Sigmoid colon (tissue), 4 donors: Measurements from ENCODE around the gene NAALADL2.

Experiments used
- EP300 ChIP-seq, 4 donors: sonication (generic); formaldehyde crosslinking; IDR thresholded peaks; one replicate each; pipeline ENCODE4 v1.6.1; 2017; ENCODE audit warnings: antibody characterized with exemption in 4 of 4
- POLR2A ChIP-seq, 2 donors: fragments of 450-650 bp; IDR thresholded peaks; one replicate each; pipeline ENCODE4 v1.6.1; 2016; ENCODE audit warnings: antibody characterized with exemption in 2 of 2, mild to moderate bottlenecking in 2 of 2, moderate library complexity in 2 of 2
- POLR2AphosphoS5 ChIP-seq, 4 donors: sonication (generic); formaldehyde crosslinking; IDR thresholded peaks; one replicate each; pipeline ENCODE4 v1.6.1; 2017; ENCODE audit warnings: antibody characterized with exemption in 4 of 4
- TF ChIP-seq, protein P1 (sequence below), 4 experiments: fragments of 450-650 bp in 3 of 4; fragments of 200-600 bp in 1 of 4; IDR thresholded peaks; one replicate each; pipeline ENCODE4 v1.5.1; 2016 to 2019; ENCODE audit warnings: antibody characterized with exemption in 4 of 4, mild to moderate bottlenecking in 3 of 4, moderate library complexity in 2 of 4

DNA sequence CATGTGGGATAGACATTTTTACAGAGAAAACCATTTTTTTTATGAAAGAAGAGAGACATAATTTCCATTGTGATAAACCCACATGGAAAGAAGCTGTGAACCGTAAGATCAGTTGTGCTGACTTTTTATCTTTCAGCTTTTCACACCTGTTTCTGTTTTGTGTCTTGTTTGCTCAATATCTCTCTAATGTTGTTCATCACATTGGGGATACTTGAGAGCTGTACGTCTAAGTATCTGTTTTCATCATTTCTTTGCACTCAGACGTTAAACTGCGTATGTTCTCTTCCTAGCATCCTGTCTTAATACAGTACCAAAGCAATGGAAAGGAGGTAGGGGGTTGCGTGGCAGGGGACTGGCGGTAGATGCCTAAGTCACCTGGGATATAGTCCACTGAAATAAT lies 449.0 kb downstream of the NAALADL2 start:
- TF ChIP-seq POLR2A (IDR thresholded peaks at IDR 0.05) (no peak), POLR2AphosphoS5 (IDR thresholded peaks at IDR 0.05) (no peak), EP300 (IDR thresholded peaks at IDR 0.05) (no peak)
- TF ChIP-seq, protein P1, sequence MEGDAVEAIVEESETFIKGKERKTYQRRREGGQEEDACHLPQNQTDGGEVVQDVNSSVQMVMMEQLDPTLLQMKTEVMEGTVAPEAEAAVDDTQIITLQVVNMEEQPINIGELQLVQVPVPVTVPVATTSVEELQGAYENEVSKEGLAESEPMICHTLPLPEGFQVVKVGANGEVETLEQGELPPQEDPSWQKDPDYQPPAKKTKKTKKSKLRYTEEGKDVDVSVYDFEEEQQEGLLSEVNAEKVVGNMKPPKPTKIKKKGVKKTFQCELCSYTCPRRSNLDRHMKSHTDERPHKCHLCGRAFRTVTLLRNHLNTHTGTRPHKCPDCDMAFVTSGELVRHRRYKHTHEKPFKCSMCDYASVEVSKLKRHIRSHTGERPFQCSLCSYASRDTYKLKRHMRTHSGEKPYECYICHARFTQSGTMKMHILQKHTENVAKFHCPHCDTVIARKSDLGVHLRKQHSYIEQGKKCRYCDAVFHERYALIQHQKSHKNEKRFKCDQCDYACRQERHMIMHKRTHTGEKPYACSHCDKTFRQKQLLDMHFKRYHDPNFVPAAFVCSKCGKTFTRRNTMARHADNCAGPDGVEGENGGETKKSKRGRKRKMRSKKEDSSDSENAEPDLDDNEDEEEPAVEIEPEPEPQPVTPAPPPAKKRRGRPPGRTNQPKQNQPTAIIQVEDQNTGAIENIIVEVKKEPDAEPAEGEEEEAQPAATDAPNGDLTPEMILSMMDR (IDR thresholded peaks at IDR 0.05) = no peak
